Esophagus muscularis mucosa (tissue), 4 donors: ENCODE results near the gene KRTAP5-3. TPM values are rescaled to one million over a fixed set of nuclear protein-coding genes. Genes with fewer than 3 reads are reported as not detected.

Source experiments
- DNase-seq: peaks from one replicate; pipeline ENCODE4 v3.0.0-alpha.2; 2017; ENCODE audit errors: extremely low spot score
- H3K27ac ChIP-seq, 4 donors: fragments of 200-600 bp; sonication (generic); replicated peaks in 1 of 4; 1 replicate in 3 of 4; 2 replicates in 1 of 4; pipeline ENCODE4 v1.5.1; 2016 to 2019; ENCODE audit warnings: mild to moderate bottlenecking in 1 of 4
- H3K27me3 ChIP-seq, 4 donors: fragments of 200-600 bp; sonication (generic); one replicate each; pipeline versions ENCODE4 v1.5.1 to v1.6.0; 2016 to 2019
- H3K36me3 ChIP-seq, 4 donors: fragments of 200-600 bp; sonication (generic); one replicate each; pipeline ENCODE4 v1.5.1; 2016 to 2019
- H3K4me1 ChIP-seq, 4 donors: fragments of 200-600 bp; sonication (generic); one replicate each; pipeline ENCODE4 v1.5.1; 2016 to 2019
- H3K4me3 ChIP-seq, 4 donors: fragments of 200-600 bp; sonication (generic); 1 replicate in 2 of 4; 2 replicates in 2 of 4; pipeline ENCODE4 v1.5.1; 2016 to 2019; ENCODE audit warnings: mild to moderate bottlenecking in 4 of 4, moderate library complexity in 1 of 4
- H3K9me3 ChIP-seq, 4 donors: fragments of 200-600 bp; sonication (generic); 1 replicate in 3 of 4; 2 replicates in 1 of 4; pipeline ENCODE4 v1.5.1; 2016 to 2019
- EP300 ChIP-seq: sonication (generic); formaldehyde crosslinking; IDR thresholded peaks from one replicate; pipeline ENCODE4 v1.6.1; 2017; ENCODE audit warnings: antibody characterized with exemption
- POLR2A ChIP-seq: fragments of 450-650 bp; IDR thresholded peaks from one replicate; pipeline ENCODE4 v1.6.1; 2017; ENCODE audit warnings: antibody characterized with exemption, moderate library complexity, mild to moderate bottlenecking, low read depth
- POLR2AphosphoS5 ChIP-seq, 2 donors: sonication (generic); formaldehyde crosslinking; IDR thresholded peaks; one replicate each; pipeline ENCODE4 v1.6.1; 2017; ENCODE audit warnings: antibody characterized with exemption in 2 of 2
- WGBS: methylation state at CpG from one replicate; pipeline ENCODE4 v1.1.5; 2018; 5-methylcytosine and 5-hydroxymethylcytosine counted together
- intact Hi-C: fragments of 100-400 bp; cut with DNase I; formaldehyde crosslinking; loops from one replicate; pipeline ENCODE4 v1.15.1; 2023
- total RNA-seq, 4 donors: library from RNA; depleted of rRNA; stranded (reverse); fragments of >200 nt; gene quantifications; one replicate each; pipeline versions ENCODE4 v1.1.0 to v1.2.1, GENCODE V29; 2016
- TF ChIP-seq, protein P1 (sequence below), 3 experiments: fragments of 200-600 bp in 2 of 3; fragments of 450-650 bp in 1 of 3; sonication (generic) in 2 of 3; IDR thresholded peaks; one replicate each; pipeline ENCODE4 v1.5.1; 2017 to 2019; ENCODE audit warnings: antibody characterized with exemption in 3 of 3, mild to moderate bottlenecking in 2 of 3, moderate library complexity in 1 of 3

KRTAP5-3 gene
- total RNA-seq, 4 donors from 2014 or later = not detected

DNA sequence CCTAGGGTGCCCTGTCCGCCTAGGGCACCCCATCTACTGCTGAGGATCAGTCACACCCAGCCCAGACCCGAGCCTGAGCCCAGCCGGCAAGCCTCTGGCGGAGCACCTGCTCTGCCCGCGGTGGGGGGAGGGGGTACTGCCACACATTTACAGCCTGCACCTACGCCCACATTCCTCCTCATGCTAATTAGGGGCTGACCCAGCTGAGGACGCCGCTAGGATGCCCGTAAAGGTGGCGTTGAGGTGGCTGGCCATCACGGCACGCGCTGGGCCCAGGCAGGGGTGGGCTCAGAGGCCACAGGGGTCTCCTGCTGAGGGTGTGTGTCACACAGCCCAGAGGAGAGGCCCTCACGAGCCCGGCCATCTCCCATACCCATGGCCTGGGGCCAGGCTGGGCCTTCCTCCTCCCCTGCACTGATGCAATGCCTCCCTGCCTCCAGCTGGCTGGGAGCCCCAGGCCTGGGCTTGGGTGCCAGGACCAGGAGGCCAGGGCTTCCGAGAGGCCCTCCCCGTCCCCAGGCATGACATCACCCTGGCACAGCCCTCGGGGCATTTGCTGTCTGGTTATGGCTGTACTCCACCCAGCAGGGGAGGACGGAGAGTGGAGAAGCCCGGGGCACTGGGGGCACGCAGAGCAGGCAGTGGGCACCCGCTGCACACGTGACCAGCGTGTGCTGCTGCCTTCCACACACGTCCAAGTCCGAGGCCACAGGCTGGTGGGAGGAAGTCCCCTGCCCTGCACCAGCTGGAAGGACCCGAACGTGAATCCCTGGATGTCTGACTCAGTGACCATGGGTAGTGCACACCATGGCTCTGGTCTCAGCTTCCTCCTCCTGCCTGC lies 48.9 kb downstream of the KRTAP5-3 start:
- intact Hi-C loops = no loop called here
- peaks cover 0 to 66% (median 45%) of the 10 kb centered on the region in 4 donors for H3K36me3 ChIP-seq
- H3K4me1 ChIP-seq = peaks cover 39 to 65% (median 43%) of the 10 kb centered on the region in 4 donors

DNA sequence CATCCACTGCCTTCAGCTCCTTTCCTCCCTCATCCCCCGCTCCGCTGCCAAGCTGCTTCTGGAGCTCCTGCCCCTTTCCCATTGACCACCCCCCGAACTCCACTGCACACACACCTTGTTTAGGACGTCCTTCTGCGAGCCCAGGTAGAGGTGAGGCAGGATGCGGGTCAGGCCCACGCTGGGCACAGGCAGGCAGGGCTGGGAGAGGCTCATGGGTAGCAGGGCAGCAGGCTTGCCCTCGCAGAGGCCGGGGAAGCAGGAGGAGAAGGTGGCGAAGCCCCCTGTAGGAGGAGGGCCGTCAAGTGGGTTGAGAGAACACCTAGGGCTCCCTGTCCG lies 49.5 kb downstream of the KRTAP5-3 start:
- DNase-seq = no peak
- H3K9me3 ChIP-seq = no peaks in the 10 kb centered on the region
- intact Hi-C loops = no loop called here
- H3K4me1 ChIP-seq = peaks cover 34 to 63% (median 40%) of the 10 kb centered on the region in 4 donors
- no peak for TF ChIP-seq EP300
- TF ChIP-seq POLR2AphosphoS5 (IDR thresholded peaks at IDR 0.05) = no peak
- TF ChIP-seq POLR2A = peak; percentile 1
- TF ChIP-seq, protein P1, sequence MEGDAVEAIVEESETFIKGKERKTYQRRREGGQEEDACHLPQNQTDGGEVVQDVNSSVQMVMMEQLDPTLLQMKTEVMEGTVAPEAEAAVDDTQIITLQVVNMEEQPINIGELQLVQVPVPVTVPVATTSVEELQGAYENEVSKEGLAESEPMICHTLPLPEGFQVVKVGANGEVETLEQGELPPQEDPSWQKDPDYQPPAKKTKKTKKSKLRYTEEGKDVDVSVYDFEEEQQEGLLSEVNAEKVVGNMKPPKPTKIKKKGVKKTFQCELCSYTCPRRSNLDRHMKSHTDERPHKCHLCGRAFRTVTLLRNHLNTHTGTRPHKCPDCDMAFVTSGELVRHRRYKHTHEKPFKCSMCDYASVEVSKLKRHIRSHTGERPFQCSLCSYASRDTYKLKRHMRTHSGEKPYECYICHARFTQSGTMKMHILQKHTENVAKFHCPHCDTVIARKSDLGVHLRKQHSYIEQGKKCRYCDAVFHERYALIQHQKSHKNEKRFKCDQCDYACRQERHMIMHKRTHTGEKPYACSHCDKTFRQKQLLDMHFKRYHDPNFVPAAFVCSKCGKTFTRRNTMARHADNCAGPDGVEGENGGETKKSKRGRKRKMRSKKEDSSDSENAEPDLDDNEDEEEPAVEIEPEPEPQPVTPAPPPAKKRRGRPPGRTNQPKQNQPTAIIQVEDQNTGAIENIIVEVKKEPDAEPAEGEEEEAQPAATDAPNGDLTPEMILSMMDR (IDR thresholded peaks at IDR 0.05) = no peak
- WGBS = 55% methylated on average over 4 of the region's 12 CpGs
- H3K36me3 ChIP-seq = peaks cover 0 to 60% (median 43%) of the 10 kb centered on the region in 4 donors
- H3K27me3 ChIP-seq = no peaks in the 10 kb centered on the region
- H3K27ac ChIP-seq = peak overlapping the region; percentile 90 to 98 (median 98)
- H3K4me3 ChIP-seq = peak overlapping the region; percentile 9 to 44 (median 32)

More for the DNA sequence above, 48.9 kb downstream of the KRTAP5-3 start:
- H3K27me3 ChIP-seq = no peaks in the 10 kb centered on the region
- 42% methylated on average over 10 of the region's 29 CpGs for WGBS
- peak; percentile 97 for DNase-seq
- no peaks in the 10 kb centered on the region for H3K9me3 ChIP-seq
- peak overlapping the region; percentile 9 to 44 (median 32) for H3K4me3 ChIP-seq
- TF ChIP-seq, protein P1 (IDR thresholded peaks at IDR 0.05) = no peak
- TF ChIP-seq POLR2AphosphoS5 (IDR thresholded peaks at IDR 0.05) = peak; percentile 84 to 93
- TF ChIP-seq EP300 = peak; percentile 39
- TF ChIP-seq POLR2A = peak; percentile 3
- peak overlapping the region; percentile 90 to 98 (median 98) for H3K27ac ChIP-seq

GRCh38 chr11:1557904-1558774 lies 50.1 kb downstream of the KRTAP5-3 start:
- Histone ChIP-seq H3K27ac (peak overlapping the region; percentile 90 to 98 (median 98)), H3K27me3 (no peaks in the 10 kb centered on the region), H3K9me3 (no peaks in the 10 kb centered on the region), H3K4me3 (peak overlapping the region; percentile 9 to 44 (median 32)), H3K4me1 (peaks cover 34 to 57% (median 40%) of the 10 kb centered on the region in 4 donors), H3K36me3 (peaks cover 0 to 54% (median 37%) of the 10 kb centered on the region in 4 donors)
- TF ChIP-seq EP300 (no peak), POLR2AphosphoS5 (IDR thresholded peaks at IDR 0.05) (peak; percentile 60 to 68)
- intact Hi-C loops = no loop called here
- DNase-seq = no peak
- 47% methylated on average over 26 of the region's 29 CpGs for WGBS

Other genes starting within 250 kb of the KRTAP5-3 start
- gene BRSK2, start 218.5 kb downstream of the KRTAP5-3 start, total RNA-seq = 1 to 10 TPM; 1.0 to 3.3 (median 2.8) TPM
- gene MOB2, start 121.7 kb downstream of the KRTAP5-3 start, total RNA-seq = 100 to 1,000 TPM in 2 of 4 donors, 10 to 100 TPM in 2; 66.6 to 115 (median 89.5) TPM
- 1 to 10 TPM; 2.5 to 8.5 (median 4.8) TPM for gene DUSP8, start 36.2 kb downstream of the KRTAP5-3 start, total RNA-seq
- not detected for gene KRTAP5-1, start 23.2 kb downstream of the KRTAP5-3 start, total RNA-seq
- not detected for gene KRTAP5-2, start 10.2 kb downstream of the KRTAP5-3 start, total RNA-seq
- gene KRTAP5-4, start 13.7 kb upstream of the KRTAP5-3 start, total RNA-seq = not detected
- not detected for gene KRTAP5-5, start 21.3 kb upstream of the KRTAP5-3 start, total RNA-seq
- gene KRTAP5-6, start 88.7 kb upstream of the KRTAP5-3 start, total RNA-seq = not detected
- gene IFITM10, start 142.1 kb upstream of the KRTAP5-3 start, total RNA-seq = under 1 TPM; 0.42 to 0.58 (median 0.54) TPM
- 100 to 1,000 TPM; 186 to 338 (median 270) TPM for gene CTSD, start 155.5 kb upstream of the KRTAP5-3 start, total RNA-seq
- gene SYT8, start 226.5 kb upstream of the KRTAP5-3 start, total RNA-seq = not detected
- gene TNNI2, start 230.5 kb upstream of the KRTAP5-3 start, total RNA-seq = 1 to 10 TPM in 1 of 4 donors, not detected in 3; 4.2 TPM
- gene LSP1, start 244.6 kb upstream of the KRTAP5-3 start, total RNA-seq = 10 to 100 TPM; 10.3 to 36.5 (median 35.4) TPM